ENCODE measurements around the gene PCYT2.
A peak's percentile ranks its signal among the peaks of the same experiment; 100 is the strongest.

- no peak for TF ChIP-seq EZH2 (IDR thresholded peaks at IDR 0.05; ENCODE audit: borderline replicate concordance, insufficient read depth, low read depth, low read length, poor library complexity, severe bottlenecking)
- TF ChIP-seq CTCF (IDR thresholded peaks at IDR 0.05), result peak; percentile 86
These were observed 48.3 kb upstream of the PCYT2 start for GRCh38 chr17:81959362-81960129.
